ENCODE measurements around the gene B4GAT1.

The B4GAT1 gene

DNA sequence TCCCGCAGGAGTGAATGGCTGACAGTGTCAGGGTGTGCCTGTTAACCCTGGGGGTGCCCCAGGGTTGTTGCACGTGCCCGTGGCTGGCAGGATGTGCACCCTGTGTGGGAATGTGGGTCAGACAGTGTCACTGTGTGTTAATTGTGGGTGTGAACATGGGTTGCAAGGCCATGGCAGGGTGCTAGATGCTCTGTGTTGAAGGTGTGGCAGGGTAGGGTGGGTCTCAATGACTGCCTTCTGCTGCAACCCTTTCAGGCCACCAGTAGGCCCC, 19.5 kb downstream of the B4GAT1 start:
- TF ChIP-seq CTCF (conservative IDR thresholded peaks at IDR 0.05; ENCODE audit: low read depth, low read length) = no peak
- no peak for DNase-seq (ENCODE audit: low read depth)
- no peak overlapping the region for H3K4me3 ChIP-seq (ENCODE audit: low read length)

GRCh38 chr11:66327171-66328030, 20.0 kb downstream of the B4GAT1 start:
- TF ChIP-seq CTCF (conservative IDR thresholded peaks at IDR 0.05; ENCODE audit: low read depth, low read length) = no peak
- DNase-seq (ENCODE audit: low read depth) = no peak
- no peak overlapping the region for H3K4me3 ChIP-seq (ENCODE audit: low read length)

DNA sequence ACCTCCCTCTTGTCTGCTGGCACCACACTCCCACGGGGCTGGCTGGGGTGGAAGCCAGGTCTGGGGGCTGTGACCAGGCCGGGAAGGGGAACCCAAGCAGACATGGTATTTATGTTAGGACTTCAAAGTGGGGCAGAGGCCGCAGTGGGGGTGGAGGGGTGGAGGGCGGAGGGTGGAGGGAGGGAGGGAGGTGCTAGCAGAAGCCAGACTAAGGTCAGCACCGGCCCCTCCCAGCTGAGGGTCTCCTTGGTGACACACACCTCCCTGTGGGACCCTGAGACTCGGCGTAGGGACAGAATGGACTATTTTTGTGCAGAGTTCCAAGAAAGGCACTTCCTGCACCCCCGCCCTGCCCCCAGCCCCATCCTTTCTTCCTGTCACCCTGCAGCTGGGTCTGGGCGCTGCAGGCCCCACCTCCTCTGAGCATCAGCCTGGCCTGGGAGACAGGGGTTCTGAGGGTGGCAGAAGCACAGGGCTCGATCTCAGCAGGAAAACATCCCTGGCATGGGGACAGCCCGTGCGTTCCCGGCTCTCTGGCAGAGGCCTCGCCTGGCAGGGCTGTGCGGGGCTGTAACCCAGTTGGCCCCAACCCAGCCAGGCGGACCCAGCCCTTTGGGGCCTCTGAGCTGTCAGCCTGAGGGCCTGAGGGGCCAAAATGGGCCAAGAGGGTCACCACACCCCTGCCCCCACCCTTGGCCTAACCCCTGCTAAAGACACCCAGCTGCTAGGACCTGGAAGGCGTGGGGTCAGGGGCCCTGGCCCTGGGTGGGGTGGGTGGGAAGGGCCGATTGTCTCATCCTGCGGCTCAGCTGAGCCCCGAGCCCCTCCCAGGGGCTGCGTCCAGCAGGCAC, 20.9 kb downstream of the B4GAT1 start:
- DNase-seq (ENCODE audit: low read depth) = no peak
- no peak overlapping the region for H3K4me3 ChIP-seq (ENCODE audit: low read length)
- no peak for TF ChIP-seq CTCF (conservative IDR thresholded peaks at IDR 0.05; ENCODE audit: low read depth, low read length)

GRCh38 chr11:66325263-66325671, 22.2 kb downstream of the B4GAT1 start:
- no peak overlapping the region for H3K4me3 ChIP-seq (ENCODE audit: low read length)
- DNase-seq (ENCODE audit: low read depth) = no peak
- no peak for TF ChIP-seq CTCF (conservative IDR thresholded peaks at IDR 0.05; ENCODE audit: low read depth, low read length)

- no peak for TF ChIP-seq CTCF (conservative IDR thresholded peaks at IDR 0.05; ENCODE audit: low read depth, low read length)
- DNase-seq (ENCODE audit: low read depth) = no peak
- no peak overlapping the region for H3K4me3 ChIP-seq (ENCODE audit: low read length)
Observed at GRCh38 chr11:66324664-66325063, 22.8 kb downstream of the B4GAT1 start.

DNA sequence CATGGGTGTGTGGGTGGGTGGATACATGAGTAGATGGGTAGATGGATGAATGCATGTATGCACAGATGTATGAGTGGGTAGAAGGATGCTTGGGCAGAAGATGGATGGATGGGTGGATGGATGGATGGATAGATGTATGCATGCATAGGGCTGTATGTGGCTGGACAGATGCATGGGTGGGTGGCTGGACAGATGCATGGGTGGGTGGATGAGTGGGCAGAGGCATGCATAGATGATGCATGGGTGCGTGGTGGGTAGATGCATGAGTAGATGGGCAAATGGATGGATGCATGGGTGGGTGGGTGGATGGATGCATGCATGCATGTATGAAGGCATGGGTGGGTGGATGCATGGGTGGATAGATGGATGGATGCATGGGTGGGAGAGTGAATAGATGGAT, 23.7 kb downstream of the B4GAT1 start:
- DNase-seq (ENCODE audit: low read depth) = no peak

More for the DNA sequence above, 23.7 kb downstream of the B4GAT1 start:
- no peak overlapping the region for H3K4me3 ChIP-seq (ENCODE audit: low read length)
- TF ChIP-seq CTCF (conservative IDR thresholded peaks at IDR 0.05; ENCODE audit: low read depth, low read length) = no peak
